PC-9 (cell line): ENCODE results near the gene POC5. TPM values are rescaled to one million over a fixed set of nuclear protein-coding genes. Genes with fewer than 3 reads are reported as not detected.

Experiments
- BruUV-seq: library from RNA; stranded (reverse); fragments of 400-500 nt; replicated peaks from 2 replicates; lab custom pipeline; 2021; lab: Mats Ljungman, UMichigan
- CTCF ChIA-PET: fragments of 300-600 bp; sonication (Branson Sonifier 250); formaldehyde crosslinking; loops from one replicate; lab custom pipeline; 2022; ENCODE audit warnings: antibody characterized with exemption; lab: Charles Lee
- POLR2A ChIA-PET: fragments of 300-600 bp; sonication (Branson Sonifier 250); formaldehyde crosslinking; loops from one replicate; lab custom pipeline; 2022; ENCODE audit warnings: antibody characterized with exemption; ENCODE audit not compliant: unreplicated experiment; lab: Charles Lee
- DNase-seq, 2 experiments: peaks; one replicate each; pipeline versions ENCODE4 v3.0.0 to v3.0.0-alpha.2; 2015 to 2022; ENCODE audit warnings: mixed read lengths in 1 of 2
- H2AFZ ChIP-seq: fragments of 200-600 bp; sonication (generic); 2 replicates; pipeline ENCODE4 v1.8.1; 2017; ENCODE audit warnings: antibody characterized with exemption
- H3F3A ChIP-seq: fragments of 200-600 bp; sonication (generic); 2 replicates; pipeline ENCODE4 v1.8.1; 2017; ENCODE audit warnings: antibody characterized with exemption, mild to moderate bottlenecking, low read depth; ENCODE audit not compliant: insufficient read depth
- H3K27ac ChIP-seq: fragments of 200-600 bp; sonication (generic); 2 replicates; pipeline ENCODE4 v1.6.1; 2016; ENCODE audit warnings: mixed run types
- H3K27me3 ChIP-seq: fragments of 200-600 bp; sonication (generic); 2 replicates; pipeline ENCODE4 v1.6.1; 2016; ENCODE audit warnings: low read depth, mixed run types; ENCODE audit not compliant: insufficient read depth
- H3K36me3 ChIP-seq: fragments of 200-600 bp; sonication (generic); 2 replicates; pipeline ENCODE4 v1.6.1; 2016; ENCODE audit warnings: low read depth, mixed run types
- H3K4me1 ChIP-seq: fragments of 200-600 bp; sonication (generic); replicated peaks from 2 replicates; pipeline ENCODE4 v1.6.1; 2016; ENCODE audit warnings: mixed run types; ENCODE audit not compliant: insufficient read depth
- H3K4me2 ChIP-seq: fragments of 200-600 bp; sonication (generic); 2 replicates; pipeline ENCODE4 v1.6.1; 2017; ENCODE audit warnings: mixed run types
- H3K4me3 ChIP-seq: fragments of 200-600 bp; sonication (generic); 2 replicates; pipeline ENCODE4 v1.6.1; 2016; ENCODE audit warnings: mixed run types
- H3K79me2 ChIP-seq: fragments of 200-600 bp; sonication (generic); 2 replicates; pipeline ENCODE4 v1.6.1; 2017; ENCODE audit warnings: low read depth, mixed run types
- H3K9me2 ChIP-seq: fragments of 200-600 bp; sonication (generic); 2 replicates; pipeline ENCODE4 v1.8.1; 2017; ENCODE audit warnings: mild to moderate bottlenecking; ENCODE audit not compliant: insufficient read depth
- H3K9me3 ChIP-seq: fragments of 200-600 bp; sonication (generic); 2 replicates; pipeline ENCODE4 v1.8.1; 2016; ENCODE audit warnings: low read depth; ENCODE audit not compliant: insufficient read depth
- H4K20me1 ChIP-seq: fragments of 200-600 bp; sonication (generic); 2 replicates; pipeline ENCODE4 v1.8.1; 2017; ENCODE audit not compliant: insufficient read depth
- CTCF ChIP-seq: fragments of 200-600 bp; sonication (generic); conservative IDR thresholded peaks from 2 replicates; pipeline ENCODE4 v1.6.1; 2017; ENCODE audit warnings: mixed run types, antibody characterized with exemption, mild to moderate bottlenecking, moderate library complexity
- EZH2 ChIP-seq: fragments of 200-600 bp; sonication (generic); IDR thresholded peaks from 2 replicates; pipeline ENCODE4 v1.8.0; 2017; ENCODE audit warnings: antibody characterized with exemption, low read depth
- intact Hi-C: fragments of 100-400 bp; cut with micrococcal nuclease; formaldehyde crosslinking; loops from one replicate; pipeline ENCODE4 v1.10.0; 2022; ENCODE audit not compliant: unreplicated experiment
- total RNA-seq: library from RNA; stranded (reverse); gene quantifications from 2 replicates; pipeline ENCODE4 v1.2.3, GENCODE V29; 2021

The POC5 gene
- total RNA-seq, 1 experiment from 2014 or later, result 13.1 TPM

DNA sequence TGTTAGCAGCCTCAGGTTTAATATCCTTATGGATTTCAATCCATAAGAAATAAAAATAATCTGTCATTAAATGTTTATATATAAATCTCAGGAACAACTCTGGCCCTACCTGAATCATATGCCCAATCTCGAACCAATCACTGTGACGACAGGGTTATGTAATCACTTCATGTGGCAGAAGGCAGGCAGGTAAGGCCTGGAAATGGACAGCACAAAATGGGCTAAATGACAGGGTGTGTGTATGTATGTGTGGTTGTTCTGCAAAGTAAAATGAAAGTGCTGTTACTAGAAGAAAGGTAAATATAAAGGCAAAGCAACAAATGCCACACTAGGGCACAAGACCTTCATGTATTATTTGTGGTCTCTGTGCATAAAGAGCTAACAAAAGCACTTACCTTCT, 86.4 kb downstream of the POC5 start:
- Histone ChIP-seq H3K27me3 (no peaks in the 10 kb centered on the region), H3K79me2 (no peaks in the 10 kb centered on the region), H3K4me2 (no peak overlapping the region), H3K9me3 (no peaks in the 10 kb centered on the region), H4K20me1 (no peaks in the 10 kb centered on the region), H3K4me3 (no peak overlapping the region), H3K4me1 (no peaks in the 10 kb centered on the region), H3K27ac (no peak overlapping the region), H2AFZ (no peak overlapping the region), H3F3A (no peaks in the 10 kb centered on the region), H3K36me3 (no peaks in the 10 kb centered on the region), H3K9me2 (no peaks in the 10 kb centered on the region)
- BruUV-seq, result no TSS peak
- ChIA-PET POLR2A (no interaction called here), CTCF (no interaction called here)
- intact Hi-C loops, result no loop called here
- no peak for DNase-seq
- TF ChIP-seq EZH2 (no peak), CTCF (no peak)

- no peak for DNase-seq
Observed at GRCh38 chr5:75627801-75628200, 89.4 kb downstream of the POC5 start.

DNA sequence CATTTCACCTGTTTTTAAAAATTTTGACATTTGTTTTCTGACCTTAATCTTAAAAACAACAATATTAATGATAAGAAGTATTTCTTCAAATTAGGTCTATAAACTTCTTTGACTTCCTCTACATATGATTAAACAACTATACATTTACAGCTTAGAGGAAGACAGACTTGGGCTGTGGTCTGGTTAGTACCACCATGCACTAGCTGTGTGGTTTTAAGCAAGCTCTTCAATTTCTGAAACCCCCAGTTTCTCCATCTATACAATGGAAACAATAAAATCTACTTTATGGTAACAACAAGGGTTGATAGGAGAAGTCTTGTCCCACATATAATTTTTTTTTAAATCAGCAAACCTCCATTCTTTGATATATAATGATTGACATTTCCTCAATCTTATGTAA, 90.3 kb downstream of the POC5 start:
- Histone ChIP-seq H3F3A (peaks cover 11% of the 10 kb centered on the region), H3K4me2 (no peak overlapping the region), H3K27me3 (no peaks in the 10 kb centered on the region), H3K4me1 (peaks cover 23% of the 10 kb centered on the region), H3K4me3 (no peak overlapping the region), H3K79me2 (no peaks in the 10 kb centered on the region), H3K27ac (no peak overlapping the region), H2AFZ (no peak overlapping the region), H3K9me2 (no peaks in the 10 kb centered on the region), H3K9me3 (no peaks in the 10 kb centered on the region), H3K36me3 (no peaks in the 10 kb centered on the region), H4K20me1 (no peaks in the 10 kb centered on the region)
- intact Hi-C loops, result no loop called here
- TF ChIP-seq EZH2 (no peak), CTCF (no peak)
- BruUV-seq, result no TSS peak
- ChIA-PET CTCF (interaction anchor here (0.6 kb wide), 1 partner anchor 972 kb away, joined by 4 read pairs; no protein-coding TSS in a partner anchor), POLR2A (no interaction called here)
- DNase-seq, result no peak

More at GRCh38 chr5:75627801-75628200, 89.4 kb downstream of the POC5 start:
- Histone ChIP-seq H2AFZ (no peak overlapping the region), H3K27me3 (no peaks in the 10 kb centered on the region), H3K27ac (no peak overlapping the region), H3K4me3 (no peak overlapping the region), H3F3A (peaks cover 4% of the 10 kb centered on the region), H3K9me3 (no peaks in the 10 kb centered on the region), H3K4me1 (peaks cover 14% of the 10 kb centered on the region), H3K4me2 (no peak overlapping the region), H3K9me2 (no peaks in the 10 kb centered on the region), H3K36me3 (no peaks in the 10 kb centered on the region), H4K20me1 (no peaks in the 10 kb centered on the region), H3K79me2 (no peaks in the 10 kb centered on the region)
- POLR2A ChIA-PET, result no interaction called here
- BruUV-seq, result no TSS peak
- intact Hi-C loops, result no loop called here
- TF ChIP-seq CTCF (no peak), EZH2 (no peak)
- CTCF ChIA-PET, result no interaction called here

Other genes with a start within 250 kb of the POC5 start
- 17.6 and 19.5 TPM in 2 replicates for gene CERT1, start 205.8 kb downstream of the POC5 start, total RNA-seq
- gene POLK, start 205.5 kb downstream of the POC5 start, total RNA-seq, result 19.2 and 20.9 TPM in 2 replicates
- gene ANKDD1B, start 106.0 kb downstream of the POC5 start, total RNA-seq, result 0.20 and 0.31 TPM in 2 replicates